GM21423 (cell line): Measurements from ENCODE around the gene PDAP1.
"Not testable (repeated sequence)": the region's sequence is repeated elsewhere in the genome, so short reads cannot be mapped to it uniquely, and the experiment has no call there.

Experiments
- ATAC-seq: cut with Tn5 transposase; IDR thresholded peaks from one replicate; pipeline ENCODE4 v1.9.1; 2021; ENCODE audit warnings: mild to moderate bottlenecking, moderate library complexity; ENCODE audit not compliant: unreplicated experiment

Gene PDAP1

DNA sequence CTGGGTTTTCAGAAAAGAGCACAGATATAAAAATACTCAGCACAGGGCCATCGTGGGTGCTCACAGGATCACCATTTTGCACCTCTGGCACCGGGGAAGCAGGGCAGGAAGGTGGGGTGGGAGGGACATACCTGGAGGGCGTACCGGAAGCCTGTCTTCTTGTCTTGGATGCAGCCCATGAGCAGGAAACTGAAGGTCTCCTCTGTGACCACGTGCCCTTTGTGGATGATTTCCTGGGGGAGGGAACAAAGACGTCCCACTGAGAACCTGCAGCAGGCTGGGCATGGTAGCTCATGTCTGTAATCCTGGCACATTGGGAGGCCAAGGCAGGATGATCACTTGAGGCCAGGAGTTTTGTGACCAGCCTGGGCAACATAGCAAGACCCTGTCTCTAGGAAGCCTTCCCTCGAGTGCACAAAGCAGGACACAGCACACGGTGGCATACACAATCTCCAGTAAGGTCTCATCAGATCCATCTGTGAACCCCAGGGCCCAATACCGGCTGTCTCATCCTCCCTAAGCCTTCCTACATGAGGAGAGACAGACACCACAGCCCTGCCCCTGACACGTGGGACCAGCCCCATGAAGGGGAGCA, 20.7 kb upstream of the PDAP1 start:
- no peak for ATAC-seq

DNA sequence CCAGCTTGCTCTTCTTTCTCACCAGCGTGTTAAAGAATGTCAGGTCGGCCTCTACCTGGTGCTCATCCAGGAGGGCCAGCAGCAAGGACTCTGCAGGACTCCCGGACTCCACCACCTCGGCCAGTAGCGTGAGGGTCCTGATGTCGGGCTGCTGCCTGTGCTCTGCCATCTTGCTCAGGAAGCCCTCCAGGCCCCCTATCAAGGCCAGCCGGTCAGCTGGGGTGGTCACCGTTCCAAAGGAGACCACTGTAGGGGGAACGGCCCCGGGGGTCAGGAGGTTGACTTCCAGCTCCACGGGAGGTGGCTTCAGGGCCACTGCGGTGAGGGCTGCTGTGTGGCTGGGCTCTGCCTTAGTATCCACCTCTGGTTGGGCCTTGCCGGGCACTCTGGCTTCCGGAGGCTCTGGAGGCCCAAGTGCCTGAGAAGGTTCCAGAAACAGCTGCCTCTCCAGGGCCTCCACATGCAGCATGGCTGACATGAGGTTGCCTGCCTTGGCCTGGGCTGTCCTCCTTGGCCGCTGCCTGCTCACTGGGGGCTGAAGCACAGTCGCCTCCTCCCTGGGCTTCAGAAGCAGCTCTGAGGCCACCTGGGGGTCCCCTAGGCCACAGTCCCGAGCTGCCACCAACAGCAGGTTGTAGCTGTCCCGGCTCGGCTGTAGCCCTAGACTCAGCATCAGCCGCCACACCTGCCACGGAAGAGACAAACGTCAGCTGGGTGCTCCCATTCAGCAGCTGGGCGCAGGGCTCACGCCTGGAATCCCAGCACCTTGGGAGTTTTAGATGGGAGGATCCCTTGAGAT, 16.7 kb upstream of the PDAP1 start:
- ATAC-seq, result no peak

DNA sequence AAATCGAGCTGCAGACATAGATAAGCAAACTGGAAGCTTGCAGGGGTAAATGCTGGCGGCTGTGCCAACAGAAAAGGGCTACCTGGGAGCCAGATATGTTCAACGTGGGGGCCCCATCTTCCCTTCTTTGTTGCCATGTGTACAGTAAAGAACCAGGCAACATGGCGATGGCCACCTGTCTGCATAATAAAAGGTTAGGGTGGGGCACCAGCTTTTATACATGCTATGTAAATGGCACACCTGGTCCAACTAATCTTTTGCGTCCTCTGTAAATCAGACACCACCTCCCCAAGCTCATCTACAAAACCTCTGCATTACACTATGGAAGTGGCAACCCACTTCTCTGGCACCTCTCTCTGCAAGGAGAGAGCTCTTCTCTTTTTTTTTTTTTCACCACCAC, 14.2 kb upstream of the PDAP1 start:
- ATAC-seq, result no peak

DNA sequence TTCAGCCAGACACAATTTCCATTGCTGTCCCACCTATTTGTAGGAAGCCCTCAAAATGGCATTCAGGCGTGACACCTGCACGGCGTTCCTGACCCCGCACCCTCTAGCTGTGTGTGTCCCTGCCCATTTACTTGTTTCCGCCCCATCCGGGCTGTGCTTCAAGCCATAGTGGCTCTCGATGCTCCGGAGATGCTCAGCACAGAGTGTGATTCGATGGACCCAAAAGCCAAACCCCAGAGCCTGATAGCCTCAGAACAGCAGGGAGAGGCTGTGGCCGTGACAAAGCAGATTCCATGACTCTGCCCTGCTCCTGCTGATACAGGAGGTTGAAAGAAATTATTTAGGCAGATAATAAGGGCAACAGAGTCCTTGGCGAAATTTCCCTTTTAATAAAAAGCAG, 13.8 kb upstream of the PDAP1 start:
- no peak for ATAC-seq

DNA sequence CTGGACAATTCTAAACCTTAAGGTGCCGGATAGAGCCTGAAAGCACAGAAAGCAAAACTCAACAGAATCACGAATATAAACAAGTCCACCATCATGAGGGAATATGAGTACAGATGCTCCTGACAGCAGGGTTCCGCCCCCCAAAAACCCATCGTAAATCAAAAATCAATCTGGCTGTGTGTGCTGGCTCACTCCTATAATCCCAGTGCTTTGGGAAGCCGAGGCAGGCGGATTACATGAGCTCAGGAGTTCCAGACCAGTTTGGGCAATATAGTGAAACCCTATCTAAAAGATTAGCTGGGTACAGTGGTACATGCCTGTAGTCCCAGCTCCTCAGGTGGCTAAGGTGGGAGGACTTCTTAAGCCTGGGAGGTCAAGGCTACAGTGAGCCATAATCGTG, 12.6 kb upstream of the PDAP1 start:
- no peak for ATAC-seq

DNA sequence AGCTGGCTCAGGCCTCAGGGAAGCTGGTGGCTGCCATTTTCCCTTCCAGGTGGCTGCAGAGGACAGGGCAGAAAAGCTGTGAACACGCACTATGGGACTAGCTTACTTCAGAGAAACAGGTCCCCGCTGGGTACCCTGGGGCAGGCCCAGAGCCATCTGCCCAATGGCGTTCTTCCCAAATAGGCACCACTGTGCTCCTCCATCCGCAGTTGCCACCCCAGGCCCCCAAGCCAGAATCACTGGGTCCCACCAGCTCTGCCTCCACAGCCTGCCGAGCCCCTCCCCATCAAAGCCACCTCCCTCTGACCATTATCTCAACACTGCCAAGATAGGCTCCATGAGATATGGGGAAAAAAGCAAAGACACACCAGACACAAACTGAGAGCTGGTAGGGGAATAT, 11.8 kb upstream of the PDAP1 start:
- ATAC-seq, result no peak

DNA sequence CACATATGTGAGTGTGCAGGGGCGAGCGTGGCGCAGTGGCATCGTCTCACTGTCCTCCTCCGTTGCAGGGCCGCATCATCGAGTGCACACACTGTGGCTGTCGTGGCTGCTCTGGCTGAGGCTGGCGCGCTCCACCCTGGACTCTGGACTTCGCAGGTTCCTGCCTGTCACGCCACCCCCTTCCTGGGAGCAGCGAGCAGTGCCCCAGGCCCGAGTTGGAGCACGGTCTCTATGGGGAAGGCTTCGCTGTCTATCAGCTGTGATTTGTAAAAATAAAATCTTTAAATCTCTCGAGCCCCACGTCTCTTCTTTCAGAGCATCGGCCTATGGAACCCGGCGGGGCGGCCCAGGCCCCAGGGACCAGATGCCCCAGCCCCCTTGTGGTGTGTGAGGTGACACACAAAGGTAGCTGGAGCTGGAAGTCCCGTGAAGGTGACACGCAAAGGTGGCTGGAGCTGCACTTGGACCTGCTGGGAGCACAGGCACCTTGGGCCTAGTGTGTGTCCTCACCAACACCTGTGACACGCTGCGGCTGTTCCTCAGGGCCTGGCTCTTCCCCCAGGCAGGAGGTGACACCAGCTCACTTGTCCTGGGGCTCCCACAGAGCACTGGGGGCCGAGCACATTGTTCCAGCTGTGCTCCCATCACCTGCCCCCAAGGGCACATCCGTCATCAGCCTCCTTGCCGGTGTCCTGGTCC, 11.1 kb upstream of the PDAP1 start:
- ATAC-seq, result no peak

DNA sequence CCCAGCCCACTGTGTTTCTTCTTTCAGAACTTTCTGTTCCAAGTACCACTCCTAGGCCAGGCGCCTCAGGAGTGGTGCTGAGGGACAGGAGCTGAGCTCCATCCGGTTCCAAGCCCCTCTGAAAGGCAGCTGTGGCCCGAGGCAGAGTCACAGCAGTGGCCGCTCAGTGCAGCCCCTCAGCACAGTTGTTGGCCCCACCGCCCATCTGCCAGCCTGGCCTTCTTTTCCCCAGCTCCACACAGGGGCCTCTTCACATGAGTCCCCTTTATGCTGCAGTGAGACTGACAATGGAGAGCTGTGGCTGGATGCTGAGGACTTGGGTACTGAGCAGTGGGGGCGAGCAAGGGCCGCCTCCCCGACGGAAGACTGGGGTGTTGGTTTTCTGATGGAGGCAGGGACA, 9.9 kb upstream of the PDAP1 start:
- ATAC-seq, result no peak

DNA sequence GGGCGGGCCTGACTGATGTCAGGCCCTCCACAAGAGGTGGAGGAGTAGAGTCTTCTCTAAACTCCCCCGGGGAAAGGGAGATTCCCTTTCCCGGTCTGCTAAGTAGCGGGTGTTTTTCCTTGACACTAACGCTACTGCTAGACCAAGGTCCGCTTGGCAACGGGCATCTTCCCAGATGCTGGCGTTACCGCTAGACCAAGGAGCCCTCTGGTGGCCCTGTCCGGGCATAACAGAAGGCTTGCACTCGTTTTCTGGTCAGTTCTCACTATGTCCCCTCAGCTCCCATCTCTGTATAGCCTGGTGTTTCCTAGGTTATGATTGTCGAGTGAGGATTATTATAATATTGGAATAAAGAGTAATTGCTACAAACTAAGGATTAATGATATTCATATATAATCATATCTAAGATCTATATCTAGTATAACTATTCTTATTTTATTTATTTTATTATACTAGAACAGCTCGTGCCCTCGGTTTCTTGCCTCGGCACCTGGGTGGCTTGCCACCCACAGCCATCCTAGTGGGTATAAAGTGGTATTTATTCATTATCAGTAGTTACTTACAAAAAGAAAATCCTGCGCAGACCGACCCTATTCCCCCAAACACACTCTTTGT, 7.2 kb upstream of the PDAP1 start:
- ATAC-seq, result not testable (repeated sequence)

DNA sequence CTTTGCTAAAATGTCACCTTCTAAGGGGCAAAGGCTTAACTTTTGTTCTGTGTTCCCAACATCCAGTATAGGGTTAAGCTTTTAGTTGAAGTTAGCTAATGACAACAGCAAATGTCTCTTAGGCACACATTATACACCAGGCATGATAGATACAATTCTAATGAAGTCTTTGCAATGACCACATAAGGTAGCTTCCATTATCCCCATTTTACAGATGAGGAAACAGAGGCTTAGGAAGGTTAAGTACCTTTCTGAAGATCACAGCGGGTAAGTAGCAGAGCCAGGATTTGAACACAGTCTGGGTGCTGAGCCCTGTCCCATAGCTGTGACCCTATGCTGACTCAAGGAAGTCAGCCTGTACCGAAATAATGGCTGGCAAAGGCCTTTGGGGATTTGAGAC, 2.2 kb upstream of the PDAP1 start:
- ATAC-seq, result no peak

DNA sequence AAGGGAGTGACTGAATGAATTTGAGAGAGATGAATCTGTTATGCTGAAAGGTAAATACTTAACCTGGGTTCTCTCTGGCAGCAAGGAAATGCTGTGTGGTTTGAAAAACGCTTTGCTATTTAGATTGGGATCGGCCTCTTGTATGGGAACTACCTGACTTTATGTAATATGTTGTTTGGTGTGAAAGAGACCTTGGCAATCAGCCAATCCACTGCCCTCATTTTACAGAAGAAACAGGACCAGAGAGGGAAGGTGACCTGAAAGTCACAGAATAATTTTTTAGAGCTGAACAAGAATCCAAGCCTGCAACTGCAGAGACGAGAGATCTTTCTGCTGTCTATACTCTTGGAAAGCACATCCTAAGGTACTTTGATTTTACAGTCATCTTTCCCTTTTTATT, 1.4 kb upstream of the PDAP1 start:
- no peak for ATAC-seq

DNA sequence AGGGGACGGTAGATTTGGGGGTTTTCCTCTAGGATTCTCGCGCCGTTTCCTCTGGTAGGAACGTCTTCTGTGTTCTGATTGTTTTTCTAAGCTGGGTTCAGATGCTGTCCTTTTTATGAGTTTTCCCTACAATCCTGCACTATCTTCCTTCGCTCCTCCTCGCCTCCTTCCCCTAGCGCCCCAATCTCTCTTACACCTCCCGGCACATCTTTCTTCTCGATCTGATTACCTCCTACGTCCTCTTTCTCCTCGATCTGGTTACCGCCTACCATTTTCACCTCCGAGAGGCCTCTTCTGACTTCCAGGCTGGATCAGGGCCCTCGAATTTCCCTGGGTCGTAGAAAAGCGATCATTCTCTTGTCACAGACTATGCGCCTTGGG, 785 bp upstream of the PDAP1 start:
- ATAC-seq, result peak; percentile 8

DNA sequence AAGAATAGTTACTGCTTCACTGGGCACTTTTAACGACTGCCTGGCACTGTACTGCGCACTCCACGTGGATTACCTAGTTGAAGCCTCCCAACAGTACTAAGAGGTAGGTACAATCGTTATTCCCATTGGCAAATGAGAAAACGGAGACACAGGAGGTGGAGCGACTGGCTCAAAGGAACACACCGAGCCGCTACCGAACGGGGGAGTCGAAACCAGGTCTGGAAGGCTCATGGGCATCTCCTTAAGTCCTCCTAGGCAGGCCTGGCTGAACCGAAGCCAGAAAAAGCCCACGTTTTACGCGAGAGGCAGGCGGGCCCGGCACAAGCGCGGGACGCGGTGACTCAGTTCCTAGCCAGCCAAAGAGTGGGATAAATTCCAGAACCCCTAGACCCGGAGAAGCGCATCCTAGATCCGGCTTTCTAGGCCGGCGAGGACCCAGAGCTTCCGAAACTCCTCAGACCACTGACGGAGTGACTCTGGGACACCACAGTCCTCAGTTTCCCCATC, 472 bp downstream of the PDAP1 start:
- no peak for ATAC-seq

DNA sequence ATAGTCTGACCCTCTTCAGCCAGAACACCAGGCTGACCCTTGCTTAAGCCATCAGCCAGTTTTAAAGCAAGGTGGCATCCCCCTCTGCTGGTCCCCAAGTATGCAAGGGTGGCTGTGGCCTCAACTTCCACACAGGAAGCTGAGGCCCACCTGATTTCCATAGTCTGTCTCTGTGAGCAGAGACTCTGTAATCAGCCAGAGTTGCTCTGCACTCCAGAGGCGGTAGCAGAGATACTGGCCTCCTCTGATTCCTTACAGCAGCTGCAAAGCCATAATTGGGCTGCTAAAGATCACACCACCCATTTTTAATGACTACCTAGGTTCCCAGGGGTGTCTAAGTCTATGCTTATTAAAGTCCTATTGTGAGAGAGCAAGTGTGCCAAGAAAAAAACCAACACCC, 1.8 kb downstream of the PDAP1 start:
- ATAC-seq, result no peak

DNA sequence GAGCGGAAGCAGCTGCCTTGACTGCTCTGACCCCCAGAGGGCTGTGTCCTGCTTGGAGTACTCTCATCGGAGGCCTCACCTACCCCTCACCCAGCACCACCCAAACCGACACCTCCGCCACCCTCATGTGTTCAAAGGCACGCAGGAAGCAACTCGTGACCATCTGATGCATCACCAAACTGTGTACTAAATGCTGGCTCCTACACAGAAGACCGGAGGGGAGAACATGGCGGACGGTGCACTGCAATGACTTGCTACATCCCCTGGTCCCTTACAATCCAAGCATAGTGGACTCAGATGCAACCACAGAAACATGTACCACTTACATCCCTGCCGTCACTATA, 3.4 kb downstream of the PDAP1 start:
- ATAC-seq, result no peak

DNA sequence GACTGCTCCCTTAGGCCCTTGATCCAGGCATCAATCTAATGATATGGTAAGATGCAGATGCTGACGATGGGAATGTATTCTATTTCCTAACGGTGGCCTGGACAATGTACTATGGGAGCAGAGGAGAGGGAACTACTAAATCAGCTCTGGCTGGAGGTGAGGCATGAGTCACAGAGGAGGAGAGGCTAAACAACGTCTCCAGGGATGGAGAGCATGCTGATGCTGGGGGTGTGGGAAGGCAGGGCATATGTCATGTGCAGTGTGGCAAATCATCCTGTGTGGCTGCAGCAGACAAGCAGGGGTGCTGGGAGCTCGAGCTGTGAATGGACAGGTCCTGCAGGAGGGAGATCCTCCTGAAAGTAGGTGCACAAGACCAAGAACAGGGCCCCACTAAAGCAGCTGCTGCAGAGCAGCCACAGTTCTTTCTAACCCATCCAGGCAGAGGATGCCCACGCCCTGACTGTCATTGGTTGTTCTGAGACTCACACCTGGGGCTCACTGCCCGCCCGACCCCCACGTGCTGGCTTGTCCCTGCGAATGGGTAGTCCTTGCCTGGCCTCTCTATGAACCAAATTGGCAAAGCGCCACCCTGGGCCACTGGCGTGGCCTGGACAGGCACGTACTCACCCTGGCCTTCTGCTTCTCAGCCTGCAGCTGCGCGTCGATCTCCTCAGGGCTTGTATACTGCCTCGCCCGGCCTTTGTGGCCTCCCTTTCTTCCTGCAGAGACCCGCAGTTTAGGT, 4.0 kb downstream of the PDAP1 start:
- no peak for ATAC-seq

DNA sequence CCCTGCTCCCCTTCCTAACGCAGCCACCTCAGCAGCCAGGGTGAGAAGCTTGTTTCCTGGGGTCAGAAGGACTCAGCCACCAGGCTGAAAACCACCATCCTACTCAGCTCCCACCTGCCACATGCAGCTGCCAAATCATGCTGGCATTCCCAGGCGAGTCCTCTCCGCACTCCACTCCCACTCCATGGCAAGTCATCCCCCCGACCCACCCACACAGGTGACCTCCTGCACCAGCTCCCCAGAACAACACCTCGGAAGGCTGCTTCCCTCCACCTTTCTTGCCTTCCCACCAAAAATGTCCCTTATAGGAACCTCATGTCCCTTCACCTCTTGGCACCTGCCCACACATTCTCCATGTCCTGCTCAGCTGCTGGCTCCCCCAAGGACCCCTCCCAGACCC, 4.6 kb downstream of the PDAP1 start:
- ATAC-seq, result no peak

DNA sequence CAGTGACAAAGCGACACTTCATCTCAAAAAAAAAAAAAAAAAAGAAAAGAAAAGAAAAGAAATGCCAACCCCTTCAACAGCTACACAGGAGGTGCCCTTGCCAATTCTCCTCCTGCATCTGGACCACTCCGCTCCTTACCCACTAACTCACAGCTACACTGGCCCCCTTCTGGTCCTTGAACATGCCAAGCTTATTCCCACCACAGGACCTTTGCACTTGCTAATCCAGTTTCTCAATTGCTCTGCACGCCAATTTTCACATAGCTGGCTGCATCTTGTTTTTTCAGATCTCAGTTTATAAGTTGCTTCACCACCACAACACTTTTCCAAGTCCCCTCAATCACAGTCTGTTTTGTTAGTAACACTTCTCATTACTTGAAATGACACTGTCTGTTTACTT, 5.5 kb downstream of the PDAP1 start:
- no peak for ATAC-seq

DNA sequence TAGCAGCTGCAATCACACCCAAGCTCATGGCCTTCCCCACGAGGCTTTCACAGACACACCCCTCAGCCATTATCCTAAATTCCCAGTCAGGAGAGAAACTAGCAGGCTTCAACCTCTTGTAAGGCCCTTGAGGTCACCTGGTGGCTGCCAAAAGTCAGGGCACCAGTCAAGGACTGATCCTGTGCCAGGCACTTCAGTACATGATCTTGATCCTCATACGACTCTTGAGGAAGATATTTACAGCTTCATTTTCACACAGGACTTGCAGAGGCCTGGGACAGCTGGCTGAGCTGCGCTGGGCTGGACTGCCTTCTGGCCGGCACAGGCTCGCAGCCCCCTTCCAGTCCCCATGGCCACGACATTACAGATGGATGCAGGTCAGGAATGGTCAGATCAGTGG, 8.8 kb downstream of the PDAP1 start:
- no peak for ATAC-seq

DNA sequence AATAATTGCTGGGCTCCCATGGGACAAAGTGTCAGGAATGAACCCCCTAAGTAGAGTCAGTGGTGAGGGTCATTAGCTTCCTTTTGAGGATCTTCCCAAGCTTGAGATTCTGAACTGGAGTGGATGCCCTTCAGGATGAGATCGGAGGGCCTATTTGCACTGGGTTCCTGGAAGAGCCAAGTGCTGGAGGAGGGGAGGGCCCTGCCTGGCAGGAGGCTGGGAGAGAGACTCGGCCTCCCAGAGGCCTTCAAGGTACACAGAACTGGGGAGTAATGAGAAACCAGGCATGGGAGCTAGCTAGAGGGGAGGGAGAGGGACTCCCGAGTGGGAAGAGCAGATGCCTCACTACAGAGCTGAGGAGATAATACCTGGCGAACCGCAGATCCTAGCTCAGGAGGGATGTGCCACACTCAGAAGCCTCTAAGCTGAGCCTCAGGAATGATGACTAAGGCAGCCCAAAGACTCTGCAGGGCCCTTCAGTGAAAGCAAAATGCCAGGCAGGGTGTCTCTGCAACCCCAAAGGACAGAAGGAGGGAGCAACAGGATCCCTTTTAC, 9.4 kb downstream of the PDAP1 start:
- ATAC-seq, result no peak
